ENCODE results near the gene S100P.

GRCh38 chr4:6740347-6740746 is 46.7 kb downstream of the S100P start:
- TF ChIP-seq EZH2 (IDR thresholded peaks at IDR 0.05; ENCODE audit: borderline replicate concordance, low read depth, low read length, severe bottlenecking) = no peak
- no peak for TF ChIP-seq CTCF (IDR thresholded peaks at IDR 0.05; ENCODE audit: borderline replicate concordance, extremely low read depth, low read length, poor library complexity, severe bottlenecking)

All from DND-41 (cell line).